Melanocyte of skin (primary cell): ENCODE data around the gene TRNAU1AP. TPM values are rescaled to one million over a fixed set of nuclear protein-coding genes. Genes with fewer than 3 reads are reported as not detected.

ENCODE experiments used
- small RNA-seq, 2 donors: library from RNA; depleted of rRNA; stranded (forward); fragments of <200 nt; gene quantifications; one replicate each; pipeline ENCODE3, GENCODE V24; 2012
- total RNA-seq, 2 donors: library from RNA; depleted of rRNA; stranded (reverse); fragments of >200 nt; gene quantifications; 2 replicates each; pipeline ENCODE4 v1.2.3, GENCODE V29; 2012

TRNAU1AP gene
- total RNA-seq: 10 to 100 TPM; 18.6 to 21.3 TPM

GRCh38 chr1:28552758-28553663, at the start of gene TRNAU1AP:
TRNAU1AP (plus strand) TSS chr1:28553085; CDS start chr1:28553111, 26 bp downstream.

GRCh38 chr1:28505406-28506187, 47.3 kb upstream of the TRNAU1AP start, which contains the start of gene RCC1:
RCC1 (plus strand) TSS chr1:28506043; CDS start chr1:28529867, 23,824 bp downstream.

GRCh38 chr1:28591708-28592320, 38.9 kb downstream of the TRNAU1AP start, which contains the start of gene RAB42:
RAB42 (plus strand) TSS chr1:28592265; CDS start chr1:28592512, 247 bp downstream.

Small RNA genes within 50 kb of the gene (small RNA-seq; reads per million reads assigned to genes)
- gene SNORA16A: 0 reads per million in 2 donors
- 0 reads per million in 2 donors for gene SNORA44
- gene SNORA61: 0 reads per million in 2 donors
- 0 reads per million in 2 donors for gene SNORA73A
- 1,958 to 7,480 reads per million in 2 donors for gene SNORA73B
- 777 to 1,428 reads per million in 2 donors for gene SNORD99

Other genes with a start within 250 kb of the TRNAU1AP start
- 10 to 100 TPM; 20.3 to 24.6 TPM for gene MED18, start 224.0 kb upstream of the TRNAU1AP start, total RNA-seq
- gene PHACTR4, start 183.3 kb upstream of the TRNAU1AP start, total RNA-seq: 10 to 100 TPM; 21.0 to 48.3 TPM
- gene RCC1, start 47.0 kb upstream of the TRNAU1AP start, total RNA-seq: 10 to 100 TPM; 18.9 to 56.3 TPM
- 1 to 10 TPM; 3.8 to 6.7 TPM for gene RAB42, start 39.2 kb downstream of the TRNAU1AP start, total RNA-seq
- gene TAF12, start 90.0 kb downstream of the TRNAU1AP start, total RNA-seq: 10 to 100 TPM; 14.8 to 31.6 TPM
- not detected for gene RNU11, start 95.5 kb downstream of the TRNAU1AP start, total RNA-seq
- 1 to 10 TPM; 7.0 to 8.6 TPM for gene GMEB1, start 115.7 kb downstream of the TRNAU1AP start, total RNA-seq
- gene YTHDF2, start 183.9 kb downstream of the TRNAU1AP start, total RNA-seq: 10 to 100 TPM; 67.8 to 84.9 TPM